Activated T-cell treated with anti-CD3 and anti-CD28 coated beads, Interleukin-2, amount 50 U/mL, for 48 hours (primary cell): ENCODE data around the gene MTERF4.

Source experiments
- DNase-seq, 2 experiments: peaks; one replicate each; pipeline ENCODE4 v3.0.0-alpha.2; 2020

The MTERF4 gene

DNA sequence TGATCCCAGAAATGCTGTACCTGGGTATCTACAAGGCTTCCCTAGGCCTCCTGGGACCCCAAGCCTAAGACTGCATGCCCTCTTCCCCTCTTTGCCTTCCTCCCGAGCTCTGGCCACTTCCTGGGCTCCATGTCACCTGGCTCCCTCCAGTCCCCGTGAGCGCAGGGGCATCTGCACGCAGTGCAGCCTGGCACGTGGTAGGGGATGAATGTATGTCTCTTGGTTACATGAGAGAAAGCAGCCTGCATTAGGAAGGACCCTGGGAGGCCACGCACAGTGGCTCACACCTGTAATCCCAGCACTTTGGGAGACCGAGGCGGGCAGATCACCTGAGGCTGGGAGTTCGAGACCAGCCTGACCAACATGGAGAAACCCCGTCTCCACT is 31.3 kb upstream of the MTERF4 start:
- DNase-seq: no peak

- no peak for DNase-seq
Measured at GRCh38 chr2:241132538-241133435, 30.7 kb upstream of the MTERF4 start.

DNA sequence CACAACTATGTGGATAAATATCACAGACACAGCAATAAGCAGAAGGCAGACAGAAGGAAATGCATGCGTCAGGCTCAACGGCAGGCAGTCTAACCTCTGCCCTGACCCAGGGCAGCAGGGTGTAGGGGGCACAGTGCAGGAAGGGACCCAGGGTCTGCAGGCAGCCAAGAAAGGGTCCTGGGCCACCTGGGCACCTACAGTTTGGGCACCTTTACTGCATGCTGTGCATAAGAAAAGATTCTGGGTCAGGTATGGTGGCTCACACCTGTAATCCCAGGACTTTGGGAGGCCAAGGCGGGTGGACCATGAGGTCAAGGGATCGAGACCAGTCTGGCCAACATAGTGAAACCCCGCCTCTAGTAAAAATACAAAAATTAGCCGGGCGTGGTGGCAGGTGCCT is 29.4 kb upstream of the MTERF4 start:
- DNase-seq: no peak

DNA sequence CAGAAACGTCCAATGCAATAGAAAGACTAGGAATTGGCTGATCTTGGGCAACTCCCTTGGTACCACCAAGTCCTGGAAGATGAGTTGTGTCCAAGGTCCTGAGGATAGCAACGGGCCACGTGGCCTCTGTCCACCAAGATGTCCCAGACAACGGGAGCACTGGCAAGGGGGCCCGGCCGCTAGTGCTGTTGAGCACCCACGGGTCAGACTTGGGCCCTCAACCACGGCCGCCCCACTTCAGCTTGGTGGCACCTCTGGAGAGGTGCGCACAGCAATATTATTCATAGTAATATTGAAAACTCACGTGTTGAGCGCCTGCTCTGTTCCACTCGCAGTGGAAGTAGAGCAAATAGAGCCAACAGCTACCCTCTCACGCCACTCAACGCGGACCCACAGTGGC is 28.2 kb upstream of the MTERF4 start:
- no peak for DNase-seq

DNA sequence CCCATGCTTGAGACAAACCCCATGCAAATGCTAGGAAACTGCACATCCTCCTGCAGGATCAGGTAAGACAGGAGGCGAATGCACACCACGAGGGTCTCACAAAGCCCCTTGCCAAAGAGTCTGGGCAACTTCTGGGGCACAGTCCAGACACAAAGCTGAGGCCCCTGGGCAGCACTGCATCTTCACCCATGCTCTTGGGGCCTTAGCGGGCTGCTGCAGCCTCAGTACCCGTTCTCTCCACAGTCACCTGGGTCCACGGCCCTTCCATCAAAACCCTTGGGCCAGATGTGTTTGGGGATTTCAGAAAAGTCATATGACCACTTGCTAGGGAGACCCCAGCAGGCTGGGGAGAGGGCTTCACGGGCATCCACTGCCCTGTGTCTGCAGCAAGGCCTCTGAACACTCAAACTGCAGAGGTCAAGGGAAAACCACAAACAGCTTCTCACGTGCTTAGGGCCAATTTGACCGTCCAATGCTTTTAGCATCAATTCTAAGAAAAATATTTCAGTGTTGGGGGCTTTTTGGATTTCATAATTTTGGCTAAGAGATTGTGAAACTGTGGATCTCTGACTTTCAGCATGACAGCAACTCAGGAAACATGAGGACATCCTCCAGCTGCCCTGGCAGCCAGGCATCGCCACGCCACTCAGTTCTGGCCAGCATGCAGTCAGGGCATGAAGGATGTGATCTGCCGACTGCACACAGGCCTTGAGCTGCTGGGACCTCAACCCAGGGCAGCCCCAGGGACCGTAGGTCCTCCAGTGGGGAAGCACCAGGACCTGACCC is 27.2 kb upstream of the MTERF4 start:
- DNase-seq: no peak

DNA sequence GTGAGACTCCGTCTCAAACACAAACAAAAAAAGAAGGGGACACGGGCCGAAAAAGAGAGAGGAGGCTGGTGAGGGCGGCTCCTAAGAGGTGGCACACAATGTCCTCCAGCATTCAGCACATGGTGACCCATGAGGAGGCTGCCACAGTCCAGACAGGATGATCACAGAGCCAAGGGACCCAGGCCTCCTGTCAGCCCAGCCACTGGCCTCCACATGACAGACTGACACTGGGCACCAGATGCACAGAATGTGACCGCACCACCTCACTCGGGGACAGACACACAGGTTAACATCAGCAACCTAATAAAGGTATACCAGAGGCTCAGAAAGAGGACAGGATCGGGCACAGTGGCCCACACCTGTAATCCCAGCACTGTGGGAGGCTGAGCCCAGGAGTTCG is 26.2 kb upstream of the MTERF4 start:
- DNase-seq: no peak

- DNase-seq: no peak
Measured at GRCh38 chr2:241126771-241127202, 24.7 kb upstream of the MTERF4 start.

- no peak for DNase-seq
Measured at GRCh38 chr2:241126201-241126611, 24.1 kb upstream of the MTERF4 start.

DNA sequence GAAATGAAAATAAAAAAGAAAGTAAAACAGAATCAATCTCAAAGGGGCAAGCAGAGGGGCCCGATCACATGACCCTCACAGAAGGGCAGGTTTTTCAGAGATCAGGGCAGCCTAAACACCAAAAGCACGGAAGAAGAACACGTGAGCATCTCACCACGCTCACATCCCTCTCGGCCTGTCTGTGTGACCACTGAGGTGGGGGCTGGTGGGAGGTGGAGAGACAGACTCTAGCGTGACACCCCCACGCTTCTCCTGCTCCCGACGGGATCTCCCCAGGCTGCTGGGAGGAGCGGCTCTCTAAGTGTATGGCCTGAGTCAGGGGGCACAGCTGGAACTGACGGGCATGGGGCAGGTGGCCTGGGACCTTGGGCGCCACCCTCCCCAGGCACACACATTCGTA is 23.5 kb upstream of the MTERF4 start:
- no peak for DNase-seq

- DNase-seq: peak in 1 of 2 experiments; percentile 49
Measured at GRCh38 chr2:241123816-241124536, 21.9 kb upstream of the MTERF4 start.

DNA sequence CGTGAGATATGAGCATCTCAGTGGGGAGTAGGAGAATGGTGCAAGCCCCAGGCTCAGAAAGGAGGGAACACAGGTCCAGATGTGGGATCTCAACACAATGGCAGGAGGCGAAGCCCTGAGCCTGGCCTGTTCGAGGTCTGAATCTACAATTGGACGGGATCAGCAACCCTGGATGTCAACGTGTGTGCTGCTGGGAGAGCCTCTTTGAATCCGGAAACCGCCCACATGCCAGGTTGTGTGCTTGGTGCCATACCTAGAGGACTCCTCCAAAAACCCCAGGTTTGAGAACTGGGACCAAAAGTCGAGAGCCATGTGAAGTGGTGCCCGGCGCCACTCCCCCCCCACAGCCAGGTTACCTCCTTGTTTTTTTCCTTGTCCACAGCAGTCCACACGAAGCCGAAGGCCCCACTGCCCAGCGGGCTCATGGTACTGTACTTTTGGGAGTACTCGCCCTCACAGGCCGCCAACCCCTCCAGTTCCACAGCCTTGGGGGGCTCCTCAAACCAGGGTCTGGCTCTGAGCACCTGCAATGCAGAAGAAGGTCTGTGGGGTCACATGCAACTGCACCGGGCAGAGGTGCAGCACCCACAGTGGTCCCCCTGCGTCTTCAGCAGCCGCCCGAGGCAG is 20.4 kb upstream of the MTERF4 start:
- DNase-seq: no peak

DNA sequence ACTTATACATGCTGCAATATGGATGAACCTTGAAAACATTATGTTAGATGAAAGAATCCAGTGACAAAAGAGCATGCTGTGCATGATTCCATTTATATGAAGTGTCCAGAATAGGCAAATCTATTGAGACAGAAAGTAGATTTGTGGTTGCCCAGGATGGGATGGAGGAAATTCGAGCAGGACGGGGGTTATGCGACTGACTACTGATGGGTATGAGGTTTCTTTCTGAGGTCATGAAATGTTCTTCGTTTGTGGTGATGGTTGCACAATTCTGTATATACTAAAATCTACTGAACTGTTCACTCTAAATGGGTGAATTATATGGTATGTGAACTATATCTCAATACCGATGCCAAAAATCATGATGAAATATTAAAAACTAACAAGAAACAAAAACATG is 18.9 kb upstream of the MTERF4 start:
- DNase-seq: no peak

DNA sequence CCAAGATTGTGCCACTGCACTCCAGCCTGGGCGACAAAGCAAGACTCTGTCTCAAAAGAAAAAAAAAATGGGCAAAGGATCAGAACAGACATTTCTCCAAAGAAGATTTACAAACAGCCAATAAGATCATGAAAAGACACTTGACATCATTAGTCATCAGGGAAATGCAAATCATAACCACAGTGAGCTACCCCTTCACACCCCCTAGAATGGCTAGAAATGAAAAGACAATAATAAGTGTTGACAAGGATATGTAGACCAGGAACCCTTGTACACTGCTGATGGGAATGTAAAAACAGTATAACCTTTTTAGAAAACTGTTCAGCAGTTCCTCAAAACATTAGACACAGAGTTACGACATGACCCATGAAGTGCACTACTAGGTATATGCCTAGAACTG is 18.4 kb upstream of the MTERF4 start:
- no peak for DNase-seq

GRCh38 chr2:241118737-241119505 is 16.8 kb upstream of the MTERF4 start:
- no peak for DNase-seq

DNA sequence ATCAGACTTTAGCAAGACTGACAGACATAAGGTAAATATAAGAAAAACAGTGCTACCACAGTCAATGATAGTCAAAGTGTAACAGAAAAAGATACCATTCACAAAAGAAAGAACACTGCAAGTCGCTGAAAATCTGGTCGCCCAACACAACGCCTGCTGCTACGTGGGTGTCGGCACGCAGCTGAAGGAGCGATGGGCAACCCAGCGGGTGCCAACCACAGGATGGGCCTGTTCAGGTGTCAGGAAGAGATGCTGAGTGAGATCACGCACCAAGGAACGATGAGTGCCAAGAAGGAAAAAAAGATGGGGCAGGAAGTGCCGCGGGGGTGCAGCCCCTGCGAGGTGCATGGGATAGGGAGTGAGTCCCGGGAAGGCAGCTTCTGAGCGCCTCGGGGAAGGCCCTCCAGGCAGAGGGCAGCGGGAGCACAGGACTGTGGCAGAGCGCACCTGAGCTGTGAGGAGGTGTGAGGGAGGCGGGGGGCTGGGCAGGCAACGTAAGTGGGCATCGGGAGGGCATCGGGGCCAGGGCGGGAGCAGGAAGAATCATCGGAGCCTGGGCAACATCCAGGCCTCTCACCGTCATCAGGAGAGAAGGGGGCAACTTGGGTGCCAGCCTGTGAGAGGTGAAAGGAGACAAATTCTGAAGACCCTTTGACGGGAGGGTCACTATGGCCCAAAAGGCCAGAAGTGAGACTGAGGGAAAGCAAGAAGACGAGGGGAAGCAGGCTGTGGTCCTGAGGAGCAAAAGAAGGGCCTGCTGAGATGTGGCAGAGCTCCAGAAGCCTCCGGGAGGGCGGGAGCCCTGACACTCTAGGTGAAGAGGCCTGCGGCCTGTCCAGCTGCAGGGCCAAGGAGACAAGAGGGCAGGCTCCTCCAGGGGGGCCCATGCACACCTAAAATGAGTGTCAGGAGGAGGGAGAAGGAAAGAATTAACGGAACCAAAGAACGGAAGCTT is 14.8 kb upstream of the MTERF4 start:
- no peak for DNase-seq

- DNase-seq: no peak
Measured at GRCh38 chr2:241115361-241115760, 13.3 kb upstream of the MTERF4 start.

DNA sequence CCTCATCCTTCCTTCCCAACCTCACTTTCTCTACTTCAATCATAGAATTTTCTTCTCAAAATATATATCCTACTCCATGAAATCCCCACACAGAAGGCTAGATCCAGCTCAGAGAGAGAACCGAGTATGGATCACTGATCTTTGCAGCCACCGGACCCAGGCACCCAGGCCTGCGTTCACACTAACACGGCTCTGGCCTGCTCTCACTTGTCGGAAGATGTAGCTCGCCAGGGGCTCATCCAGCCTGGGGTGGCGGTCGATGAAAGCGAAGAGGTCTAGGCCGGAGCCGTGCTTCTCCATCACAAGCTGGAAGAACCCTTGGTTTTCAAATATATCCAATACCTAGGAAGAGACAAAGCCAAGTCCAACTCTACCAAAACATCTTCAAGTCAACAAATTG is 12.7 kb upstream of the MTERF4 start:
- DNase-seq: no peak

- DNase-seq: peak; percentile 68 to 70
Measured at GRCh38 chr2:241112592-241112991, 10.5 kb upstream of the MTERF4 start.

DNA sequence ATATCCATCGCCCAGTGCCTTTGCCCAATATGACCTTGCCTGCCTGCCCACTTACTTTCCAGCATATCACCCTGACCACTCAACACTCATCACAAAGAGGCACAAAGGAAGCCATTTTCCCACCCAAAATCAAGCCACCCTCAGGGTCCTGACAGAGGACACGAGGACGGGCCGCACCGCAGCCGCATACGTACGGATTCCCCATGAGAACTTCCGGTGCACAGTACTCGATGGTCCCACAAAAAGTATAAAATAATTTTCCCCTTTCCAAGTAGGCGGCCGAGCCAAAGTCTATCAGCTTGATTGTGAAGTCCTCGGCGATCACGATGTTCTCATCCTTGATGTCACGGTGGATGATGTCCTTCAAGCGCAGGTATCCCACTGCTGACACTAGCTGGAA is 10.0 kb upstream of the MTERF4 start:
- no peak for DNase-seq

GRCh38 chr2:241111440-241111805 is 9.3 kb upstream of the MTERF4 start:
- no peak for DNase-seq
